AG08396 (cell line): ENCODE measurements around the gene COL4A5.

Experiments
- DNase-seq: peaks from one replicate; pipeline ENCODE4 v3.0.0; 2012; ENCODE audit warnings: low spot score, mixed read lengths

Gene COL4A5

GRCh38 chrX:108641589-108642272, 202.1 kb downstream of the COL4A5 start:
- no peak for DNase-seq

GRCh38 chrX:108642273-108642628, 202.6 kb downstream of the COL4A5 start:
- DNase-seq, result no peak

GRCh38 chrX:108664701-108665100, 225.1 kb downstream of the COL4A5 start:
- DNase-seq, result no peak

GRCh38 chrX:108666101-108666500, 226.5 kb downstream of the COL4A5 start:
- no peak for DNase-seq

GRCh38 chrX:108671526-108671925, 231.9 kb downstream of the COL4A5 start:
- no peak for DNase-seq

GRCh38 chrX:108696690-108697089, 257.1 kb downstream of the COL4A5 start:
- DNase-seq, result no peak

- DNase-seq, result peak; percentile 2
These were observed 259.7 kb downstream of the COL4A5 start for GRCh38 chrX:108699368-108699767.

- no peak for DNase-seq
These were observed 262.0 kb downstream of the COL4A5 start for GRCh38 chrX:108701633-108702032.

GRCh38 chrX:108702530-108702929, 262.9 kb downstream of the COL4A5 start:
- DNase-seq, result no peak

- no peak for DNase-seq
These were observed 265.2 kb downstream of the COL4A5 start for GRCh38 chrX:108704839-108705238.

- DNase-seq, result no peak
These were observed 273.2 kb downstream of the COL4A5 start for GRCh38 chrX:108712886-108713285.

- DNase-seq, result no peak
These were observed 282.9 kb downstream of the COL4A5 start for GRCh38 chrX:108722561-108722960.

- no peak for DNase-seq
These were observed 287.1 kb downstream of the COL4A5 start for GRCh38 chrX:108726748-108727147.

- no peak for DNase-seq
These were observed 291.5 kb downstream of the COL4A5 start for GRCh38 chrX:108731153-108731552.

GRCh38 chrX:108732630-108733321, 293.1 kb downstream of the COL4A5 start:
- no peak for DNase-seq

GRCh38 chrX:108734426-108734825, 294.8 kb downstream of the COL4A5 start:
- DNase-seq, result no peak

- DNase-seq, result no peak
These were observed 295.5 kb downstream of the COL4A5 start for GRCh38 chrX:108735091-108735678.

GRCh38 chrX:108735679-108736508, 296.3 kb downstream of the COL4A5 start:
- peak; percentile 14 for DNase-seq

GRCh38 chrX:108736509-108737479, 297.2 kb downstream of the COL4A5 start, which contains the start of gene IRS4:
Gene IRS4, minus strand, starts transcription at chrX:108736563.
- peak; percentile 18 for DNase-seq

- no peak for DNase-seq
These were observed 298.1 kb downstream of the COL4A5 start for GRCh38 chrX:108737754-108738153.

GRCh38 chrX:108740299-108740774, 300.7 kb downstream of the COL4A5 start:
- DNase-seq, result no peak
